NCI-H2107 treated with DMSO at 0.1 percent for 48 hours (cell line): ENCODE measurements around the gene CYP2U1.
"Not testable (repeated sequence)": the region's sequence is repeated elsewhere in the genome, so short reads cannot be mapped to it uniquely, and the experiment has no call there.

ENCODE experiments used
- DNase-seq: peaks from one replicate; lab custom pipeline; 2025; ENCODE audit not compliant: unreplicated experiment; lab: John Stamatoyannopoulos, UW

The CYP2U1 gene

GRCh38 chr4:107930821-107931774 lies at the start of gene CYP2U1:
TSS of gene CYP2U1 (plus strand) at chr4:107931549. CDS start at chr4:107931644, 95 bp downstream.
- DNase-seq, result no peak

GRCh38 chr4:107885865-107886264 lies 45.5 kb upstream of the CYP2U1 start:
- DNase-seq, result no peak

- no peak for DNase-seq
Observed at GRCh38 chr4:107888237-107888636, 43.1 kb upstream of the CYP2U1 start.

- no peak for DNase-seq
Observed at GRCh38 chr4:107890779-107891178, 40.6 kb upstream of the CYP2U1 start.

GRCh38 chr4:107891299-107891698 lies 40.0 kb upstream of the CYP2U1 start:
- no peak for DNase-seq

GRCh38 chr4:107893171-107894137 lies 37.9 kb upstream of the CYP2U1 start:
- no peak for DNase-seq

- no peak for DNase-seq
Observed at GRCh38 chr4:107894138-107894603, 37.2 kb upstream of the CYP2U1 start.

GRCh38 chr4:107896158-107896645 lies 35.1 kb upstream of the CYP2U1 start:
- no peak for DNase-seq

- DNase-seq, result no peak
Observed at GRCh38 chr4:107896646-107897045, 34.7 kb upstream of the CYP2U1 start.

GRCh38 chr4:107897823-107898222 lies 33.5 kb upstream of the CYP2U1 start:
- no peak for DNase-seq

GRCh38 chr4:107900067-107900466 lies 31.3 kb upstream of the CYP2U1 start:
- no peak for DNase-seq

GRCh38 chr4:107900508-107900907 lies 30.8 kb upstream of the CYP2U1 start:
- no peak for DNase-seq

- DNase-seq, result no peak
Observed at GRCh38 chr4:107901213-107901934, 30.0 kb upstream of the CYP2U1 start.

- no peak for DNase-seq
Observed at GRCh38 chr4:107902715-107903114, 28.6 kb upstream of the CYP2U1 start.

GRCh38 chr4:107905082-107905481 lies 26.3 kb upstream of the CYP2U1 start:
- not testable (repeated sequence) for DNase-seq

GRCh38 chr4:107906458-107907100 lies 24.8 kb upstream of the CYP2U1 start:
- no peak for DNase-seq

- no peak for DNase-seq
Observed at GRCh38 chr4:107908377-107908776, 23.0 kb upstream of the CYP2U1 start.

- peak; percentile 12 for DNase-seq
Observed at GRCh38 chr4:107913283-107913899, 18.0 kb upstream of the CYP2U1 start.

GRCh38 chr4:107915220-107915619 lies 16.1 kb upstream of the CYP2U1 start:
- no peak for DNase-seq

GRCh38 chr4:107916623-107917022 lies 14.7 kb upstream of the CYP2U1 start:
- DNase-seq, result no peak
